K562 (cell line): ENCODE data around the gene GJD4. TPM values are rescaled to one million over a fixed set of nuclear protein-coding genes. Genes with fewer than 3 reads are reported as not detected.

Experiments used
- MAZ ChIP-seq, 2 experiments: fragments of 450-650 bp in 1 of 2; sonication (generic) in 1 of 2; formaldehyde crosslinking; IDR thresholded peaks in 1 of 2; conservative IDR thresholded peaks in 1 of 2; 2 replicates each; pipeline versions ENCODE4 v1.4.0 to v1.5.0; 2020; ENCODE audit warnings: mild to moderate bottlenecking in 1 of 2, missing genetic modification reagents in 1 of 2
- MYBL2 ChIP-seq, 2 experiments: fragments of 450-650 bp in 1 of 2; sonication (generic) in 1 of 2; formaldehyde crosslinking in 1 of 2; IDR thresholded peaks; 2 replicates each; pipeline versions ENCODE4 v1.6.1 to v1.8.1; 2017 to 2022; ENCODE audit warnings: borderline replicate concordance in 1 of 2, inconsistent platforms in 1 of 2, low read depth in 1 of 2, mild to moderate bottlenecking in 1 of 2, missing genetic modification reagents in 1 of 2, moderate library complexity in 1 of 2
- RB1 ChIP-seq: fragments of 450-650 bp; IDR thresholded peaks from 2 replicates; pipeline ENCODE4 v1.6.1; 2017; ENCODE audit warnings: low read depth, mild to moderate bottlenecking
- SMC3 ChIP-seq: conservative IDR thresholded peaks from 2 replicates; pipeline ENCODE4 v1.6.1; 2011; ENCODE audit warnings: low read depth, low read length, improper control_type of control experiment; ENCODE audit not compliant: insufficient read depth
- XRCC5 ChIP-seq: fragments of 200-400 bp; formaldehyde crosslinking; IDR thresholded peaks from 2 replicates; pipeline ENCODE4 v1.6.1; 2017; ENCODE audit warnings: low read depth, mild to moderate bottlenecking, low read length
- polyA plus RNA-seq, 8 experiments: library from polyadenylated mRNA; depleted of rRNA in 4 of 8; stranded (reverse) in 5 of 8; unstranded in 3 of 8; fragments of >200 nt; fragmentation: Nextera tagmentation in 2 of 8; fragmentation: Illumina TruSeq in 1 of 8; extraction: Ambion mirVana in 2 of 8; extraction: Trizol in 1 of 8; gene quantifications; 2 replicates each; pipeline versions ENCODE4 v1.2.1 to v1.2.3, GENCODE V29; 2011 to 2014; ENCODE audit warnings: inconsistent platforms in 1 of 8, missing spikeins in 1 of 8
- total RNA-seq, 7 experiments: library from RNA; depleted of rRNA in 6 of 7; stranded (reverse); fragments of >200 nt in 6 of 7; fragmentation: Illumina TruSeq in 2 of 7; extraction: Trizol in 2 of 7; gene quantifications; 2 replicates each; pipeline versions ENCODE4 v1.2.1 to v1.2.3, GENCODE V29; 2011 to 2021; ENCODE audit warnings: low replicate concordance in 1 of 7
- TF ChIP-seq, protein P1 (sequence below), 2 experiments: fragments of 150-350 bp in 1 of 2; IDR thresholded peaks; 2 replicates each; pipeline ENCODE4 v1.6.1; 2012 to 2016; ENCODE audit warnings: low read depth in 2 of 2, low read length in 2 of 2, mild to moderate bottlenecking in 1 of 2, moderate library complexity in 1 of 2

Gene GJD4
- total and polyA plus RNA-seq, 9 of the 15 experiments (the other 6 are each of a cell fraction or from before 2014, with no cell fraction given), result not detected

DNA sequence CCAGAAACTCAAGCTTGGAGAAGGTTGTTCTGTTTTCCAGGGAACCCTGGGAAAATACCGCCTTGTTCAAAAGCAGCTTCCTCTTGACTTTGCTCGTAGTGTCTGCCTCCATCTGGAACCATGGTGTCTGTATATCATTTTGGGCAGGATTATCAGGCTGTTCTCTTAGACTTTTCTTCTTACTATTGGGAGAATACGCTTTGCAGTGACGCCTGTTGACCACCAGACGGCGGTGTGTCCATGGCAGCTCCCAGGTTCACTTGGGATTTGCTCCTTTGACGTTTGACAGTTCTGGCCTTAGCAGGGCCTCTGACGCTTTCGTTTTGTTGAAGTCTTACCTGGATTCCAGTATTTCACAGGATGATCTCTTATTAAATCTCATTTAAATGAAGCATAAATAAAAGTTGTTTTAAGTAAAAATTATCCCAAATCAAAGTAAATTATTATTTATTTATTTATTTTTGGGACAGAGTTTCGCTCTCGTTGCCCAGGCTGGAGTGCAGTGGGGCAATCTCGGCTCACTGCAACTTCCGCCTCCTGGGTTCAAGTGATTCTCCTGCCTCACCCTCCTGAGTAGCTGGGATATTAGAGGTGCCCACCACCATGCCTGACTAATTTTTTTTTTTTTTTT is 41.8 kb upstream of the GJD4 start (continued):
- TF ChIP-seq, protein P1, sequence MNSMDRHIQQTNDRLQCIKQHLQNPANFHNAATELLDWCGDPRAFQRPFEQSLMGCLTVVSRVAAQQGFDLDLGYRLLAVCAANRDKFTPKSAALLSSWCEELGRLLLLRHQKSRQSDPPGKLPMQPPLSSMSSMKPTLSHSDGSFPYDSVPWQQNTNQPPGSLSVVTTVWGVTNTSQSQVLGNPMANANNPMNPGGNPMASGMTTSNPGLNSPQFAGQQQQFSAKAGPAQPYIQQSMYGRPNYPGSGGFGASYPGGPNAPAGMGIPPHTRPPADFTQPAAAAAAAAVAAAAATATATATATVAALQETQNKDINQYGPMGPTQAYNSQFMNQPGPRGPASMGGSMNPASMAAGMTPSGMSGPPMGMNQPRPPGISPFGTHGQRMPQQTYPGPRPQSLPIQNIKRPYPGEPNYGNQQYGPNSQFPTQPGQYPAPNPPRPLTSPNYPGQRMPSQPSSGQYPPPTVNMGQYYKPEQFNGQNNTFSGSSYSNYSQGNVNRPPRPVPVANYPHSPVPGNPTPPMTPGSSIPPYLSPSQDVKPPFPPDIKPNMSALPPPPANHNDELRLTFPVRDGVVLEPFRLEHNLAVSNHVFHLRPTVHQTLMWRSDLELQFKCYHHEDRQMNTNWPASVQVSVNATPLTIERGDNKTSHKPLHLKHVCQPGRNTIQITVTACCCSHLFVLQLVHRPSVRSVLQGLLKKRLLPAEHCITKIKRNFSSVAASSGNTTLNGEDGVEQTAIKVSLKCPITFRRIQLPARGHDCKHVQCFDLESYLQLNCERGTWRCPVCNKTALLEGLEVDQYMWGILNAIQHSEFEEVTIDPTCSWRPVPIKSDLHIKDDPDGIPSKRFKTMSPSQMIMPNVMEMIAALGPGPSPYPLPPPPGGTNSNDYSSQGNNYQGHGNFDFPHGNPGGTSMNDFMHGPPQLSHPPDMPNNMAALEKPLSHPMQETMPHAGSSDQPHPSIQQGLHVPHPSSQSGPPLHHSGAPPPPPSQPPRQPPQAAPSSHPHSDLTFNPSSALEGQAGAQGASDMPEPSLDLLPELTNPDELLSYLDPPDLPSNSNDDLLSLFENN (IDR thresholded peaks at IDR 0.05; ENCODE audit: low read depth in 2 of 2, low read length in 2 of 2), result 0 out of 4 replicates have a peak, but pooled peaks of 1 of the 2 experiments have one; percentile 34
- peak; percentile 59; the same call in 1 of the 2 replicates for TF ChIP-seq RB1
- peak; percentile 80 for TF ChIP-seq SMC3
- 0 out of 2 replicates have a peak, but pooled peaks have one; percentile 76 for TF ChIP-seq XRCC5
- TF ChIP-seq MYBL2 (IDR thresholded peaks at IDR 0.05; ENCODE audit: low read depth), result no peak
- no peak for TF ChIP-seq MYBL2 (CRISPR knock-in tag; IDR thresholded peaks at IDR 0.05; ENCODE audit: borderline replicate concordance)
- TF ChIP-seq MAZ (CRISPR knock-in tag; conservative IDR thresholded peaks at IDR 0.05 in 1 of 2, IDR thresholded peaks at IDR 0.05 in 1 of 2), result peak in 1 of 2 experiments; percentile 19; a peak in 1 of 4 replicates
